LoVo (cell line): Measurements from ENCODE around the gene AMACR.

Source experiments
- DNase-seq: peaks from one replicate; pipeline ENCODE4 v3.0.0-alpha.2; 2016; ENCODE audit warnings: low spot score

Gene AMACR

GRCh38 chr5:34007621-34008600 lies at the start of gene AMACR:
TSS of gene AMACR (minus strand) at chr5:34008050. CDS start at chr5:34008019, 31 bp downstream.
- DNase-seq: peak; percentile 97

- DNase-seq: no peak
Observed at GRCh38 chr5:34057569-34057968, 49.7 kb upstream of the AMACR start.

GRCh38 chr5:34057118-34057517 lies 49.3 kb upstream of the AMACR start:
- DNase-seq: no peak

- DNase-seq: no peak
Observed at GRCh38 chr5:34055667-34056066, 47.8 kb upstream of the AMACR start.

- no peak for DNase-seq
Observed at GRCh38 chr5:34054400-34054729, 46.5 kb upstream of the AMACR start.

- DNase-seq: no peak
Observed at GRCh38 chr5:34053571-34054399, 45.9 kb upstream of the AMACR start.

- no peak for DNase-seq
Observed at GRCh38 chr5:34053133-34053532, 45.3 kb upstream of the AMACR start.

- DNase-seq: no peak
Observed at GRCh38 chr5:34051374-34051980, 43.6 kb upstream of the AMACR start.

- no peak for DNase-seq
Observed at GRCh38 chr5:34047774-34048572, 40.1 kb upstream of the AMACR start.

GRCh38 chr5:34047143-34047542 lies 39.3 kb upstream of the AMACR start:
- DNase-seq: no peak

- peak; percentile 33 for DNase-seq
Observed at GRCh38 chr5:34045996-34046395, 38.1 kb upstream of the AMACR start.

- DNase-seq: no peak
Observed at GRCh38 chr5:34045023-34045422, 37.2 kb upstream of the AMACR start.

- no peak for DNase-seq
Observed at GRCh38 chr5:34043099-34043876, 35.4 kb upstream of the AMACR start, which contains the start of gene C1QTNF3. TSS of gene C1QTNF3 (minus strand) at chr5:34043213. CDS start at chr5:34043125, 88 bp downstream.

- no peak for DNase-seq
Observed at GRCh38 chr5:34042321-34042720, 34.5 kb upstream of the AMACR start.

- DNase-seq: no peak
Observed at GRCh38 chr5:34041247-34041972, 33.6 kb upstream of the AMACR start.

GRCh38 chr5:34040472-34040871 lies 32.6 kb upstream of the AMACR start:
- DNase-seq: no peak

GRCh38 chr5:34039398-34040157 lies 31.7 kb upstream of the AMACR start:
- DNase-seq: no peak

GRCh38 chr5:34038838-34039237 lies 31.0 kb upstream of the AMACR start:
- no peak for DNase-seq

- no peak for DNase-seq
Observed at GRCh38 chr5:34038390-34038789, 30.5 kb upstream of the AMACR start.
